ENCODE data around the gene SPIRE2. TPM values are rescaled to one million over a fixed set of nuclear protein-coding genes. Genes with fewer than 3 reads are reported as not detected.

SPIRE2 gene
- polyA plus RNA-seq, 1 donor from 2014 or later = 45.0 TPM

GRCh38 chr16:89909777-89910716 lies 81.8 kb downstream of the SPIRE2 start:
- no peak overlapping the region for H3K4me2 ChIP-seq (ENCODE audit: low read length)
- H3F3A ChIP-seq (ENCODE audit: insufficient read depth, low read length, poor library complexity, severe bottlenecking) = no peaks in the 10 kb centered on the region
- H3K9ac ChIP-seq (ENCODE audit: low read length) = no peak overlapping the region
- H3K36me3 ChIP-seq (ENCODE audit: insufficient read depth, low read length) = no peaks in the 10 kb centered on the region
- TF ChIP-seq MXI1 (conservative IDR thresholded peaks at IDR 0.05; ENCODE audit: poor library complexity, severe bottlenecking) = no peak
- TF ChIP-seq SMC3 (conservative IDR thresholded peaks at IDR 0.05; ENCODE audit: poor library complexity) = peak; percentile 51
- TF ChIP-seq, protein P1, sequence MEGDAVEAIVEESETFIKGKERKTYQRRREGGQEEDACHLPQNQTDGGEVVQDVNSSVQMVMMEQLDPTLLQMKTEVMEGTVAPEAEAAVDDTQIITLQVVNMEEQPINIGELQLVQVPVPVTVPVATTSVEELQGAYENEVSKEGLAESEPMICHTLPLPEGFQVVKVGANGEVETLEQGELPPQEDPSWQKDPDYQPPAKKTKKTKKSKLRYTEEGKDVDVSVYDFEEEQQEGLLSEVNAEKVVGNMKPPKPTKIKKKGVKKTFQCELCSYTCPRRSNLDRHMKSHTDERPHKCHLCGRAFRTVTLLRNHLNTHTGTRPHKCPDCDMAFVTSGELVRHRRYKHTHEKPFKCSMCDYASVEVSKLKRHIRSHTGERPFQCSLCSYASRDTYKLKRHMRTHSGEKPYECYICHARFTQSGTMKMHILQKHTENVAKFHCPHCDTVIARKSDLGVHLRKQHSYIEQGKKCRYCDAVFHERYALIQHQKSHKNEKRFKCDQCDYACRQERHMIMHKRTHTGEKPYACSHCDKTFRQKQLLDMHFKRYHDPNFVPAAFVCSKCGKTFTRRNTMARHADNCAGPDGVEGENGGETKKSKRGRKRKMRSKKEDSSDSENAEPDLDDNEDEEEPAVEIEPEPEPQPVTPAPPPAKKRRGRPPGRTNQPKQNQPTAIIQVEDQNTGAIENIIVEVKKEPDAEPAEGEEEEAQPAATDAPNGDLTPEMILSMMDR (IDR thresholded peaks at IDR 0.05; ENCODE audit: poor library complexity, severe bottlenecking) = peak; percentile 68
- no peak for TF ChIP-seq POLR2AphosphoS5 (IDR thresholded peaks at IDR 0.05)
- no peak for TF ChIP-seq TAF1 (IDR thresholded peaks at IDR 0.05; ENCODE audit: low read depth)
- TF ChIP-seq RAD21 (conservative IDR thresholded peaks at IDR 0.05) = peak; percentile 31
- TF ChIP-seq, protein P2, sequence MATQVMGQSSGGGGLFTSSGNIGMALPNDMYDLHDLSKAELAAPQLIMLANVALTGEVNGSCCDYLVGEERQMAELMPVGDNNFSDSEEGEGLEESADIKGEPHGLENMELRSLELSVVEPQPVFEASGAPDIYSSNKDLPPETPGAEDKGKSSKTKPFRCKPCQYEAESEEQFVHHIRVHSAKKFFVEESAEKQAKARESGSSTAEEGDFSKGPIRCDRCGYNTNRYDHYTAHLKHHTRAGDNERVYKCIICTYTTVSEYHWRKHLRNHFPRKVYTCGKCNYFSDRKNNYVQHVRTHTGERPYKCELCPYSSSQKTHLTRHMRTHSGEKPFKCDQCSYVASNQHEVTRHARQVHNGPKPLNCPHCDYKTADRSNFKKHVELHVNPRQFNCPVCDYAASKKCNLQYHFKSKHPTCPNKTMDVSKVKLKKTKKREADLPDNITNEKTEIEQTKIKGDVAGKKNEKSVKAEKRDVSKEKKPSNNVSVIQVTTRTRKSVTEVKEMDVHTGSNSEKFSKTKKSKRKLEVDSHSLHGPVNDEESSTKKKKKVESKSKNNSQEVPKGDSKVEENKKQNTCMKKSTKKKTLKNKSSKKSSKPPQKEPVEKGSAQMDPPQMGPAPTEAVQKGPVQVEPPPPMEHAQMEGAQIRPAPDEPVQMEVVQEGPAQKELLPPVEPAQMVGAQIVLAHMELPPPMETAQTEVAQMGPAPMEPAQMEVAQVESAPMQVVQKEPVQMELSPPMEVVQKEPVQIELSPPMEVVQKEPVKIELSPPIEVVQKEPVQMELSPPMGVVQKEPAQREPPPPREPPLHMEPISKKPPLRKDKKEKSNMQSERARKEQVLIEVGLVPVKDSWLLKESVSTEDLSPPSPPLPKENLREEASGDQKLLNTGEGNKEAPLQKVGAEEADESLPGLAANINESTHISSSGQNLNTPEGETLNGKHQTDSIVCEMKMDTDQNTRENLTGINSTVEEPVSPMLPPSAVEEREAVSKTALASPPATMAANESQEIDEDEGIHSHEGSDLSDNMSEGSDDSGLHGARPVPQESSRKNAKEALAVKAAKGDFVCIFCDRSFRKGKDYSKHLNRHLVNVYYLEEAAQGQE (IDR thresholded peaks at IDR 0.05; ENCODE audit: borderline replicate concordance) = no peak
- no peaks in the 10 kb centered on the region for H4K20me1 ChIP-seq (ENCODE audit: insufficient read depth)
- no peak overlapping the region for H3K4me3 ChIP-seq (ENCODE audit: low read length)
- no peaks in the 10 kb centered on the region for H3K27me3 ChIP-seq (ENCODE audit: insufficient read depth, low read depth, low read length)
- H3K9me3 ChIP-seq (ENCODE audit: low read length) = no peaks in the 10 kb centered on the region
- H2AFZ ChIP-seq (ENCODE audit: low read depth, low read length) = no peak overlapping the region
- H3K27ac ChIP-seq (ENCODE audit: low read length) = no peak overlapping the region
- no peaks in the 10 kb centered on the region for H3K9me2 ChIP-seq (ENCODE audit: insufficient read depth, low read length)
- H3K79me2 ChIP-seq (replicated peaks; ENCODE audit: insufficient read depth, low read length) = no peaks in the 10 kb centered on the region

- H3K36me3 ChIP-seq (ENCODE audit: insufficient read depth, low read length) = no peaks in the 10 kb centered on the region
These were observed 82.6 kb downstream of the SPIRE2 start for GRCh38 chr16:89910717-89911354.

More at GRCh38 chr16:89910717-89911354, 82.6 kb downstream of the SPIRE2 start:
- H2AFZ ChIP-seq (ENCODE audit: low read depth, low read length) = no peak overlapping the region
- H3K79me2 ChIP-seq (replicated peaks; ENCODE audit: insufficient read depth, low read length) = no peaks in the 10 kb centered on the region
- no peaks in the 10 kb centered on the region for H3K9me2 ChIP-seq (ENCODE audit: insufficient read depth, low read length)
- no peak overlapping the region for H3K27ac ChIP-seq (ENCODE audit: low read length)
- H3K4me2 ChIP-seq (ENCODE audit: low read length) = no peak overlapping the region
- no peaks in the 10 kb centered on the region for H3F3A ChIP-seq (ENCODE audit: insufficient read depth, low read length, poor library complexity, severe bottlenecking)
- H3K9ac ChIP-seq (ENCODE audit: low read length) = no peak overlapping the region
- no peak for TF ChIP-seq SMC3 (conservative IDR thresholded peaks at IDR 0.05; ENCODE audit: poor library complexity)
- TF ChIP-seq RAD21 (conservative IDR thresholded peaks at IDR 0.05) = no peak
- no peak for TF ChIP-seq EP300 (conservative IDR thresholded peaks at IDR 0.05; ENCODE audit: poor library complexity, severe bottlenecking)
- TF ChIP-seq, protein P1 (IDR thresholded peaks at IDR 0.05; ENCODE audit: poor library complexity, severe bottlenecking) = no peak
- no peak for TF ChIP-seq TAF1 (IDR thresholded peaks at IDR 0.05; ENCODE audit: low read depth)
- TF ChIP-seq POLR2AphosphoS5 (IDR thresholded peaks at IDR 0.05) = no peak
- no peaks in the 10 kb centered on the region for H4K20me1 ChIP-seq (ENCODE audit: insufficient read depth)
- H3K27me3 ChIP-seq (ENCODE audit: insufficient read depth, low read depth, low read length) = no peaks in the 10 kb centered on the region
- no peak overlapping the region for H3K4me3 ChIP-seq (ENCODE audit: low read length)
- H3K9me3 ChIP-seq (ENCODE audit: low read length) = no peaks in the 10 kb centered on the region
